K562 (cell line): ENCODE data around the gene UQCRC1. TPM values are rescaled to one million over a fixed set of nuclear protein-coding genes. Genes with fewer than 3 reads are reported as not detected.

Source experiments
- CHD7 ChIP-seq: fragments of 200-600 bp; sonication (generic); IDR thresholded peaks from one replicate; pipeline ENCODE4 v1.6.1; 2012; ENCODE audit warnings: mild to moderate bottlenecking, low read depth, low read length, inconsistent platforms
- GTF2F1 ChIP-seq: IDR thresholded peaks from 2 replicates; pipeline ENCODE4 v1.6.1; 2011; ENCODE audit warnings: low read depth, low read length, improper control_type of control experiment
- HDAC2 ChIP-seq: fragments of 450-650 bp; IDR thresholded peaks from 2 replicates; pipeline ENCODE4 v1.6.1; 2016; ENCODE audit warnings: mild to moderate bottlenecking
- RBBP5 ChIP-seq: fragments of 200-600 bp; sonication (generic); IDR thresholded peaks from 2 replicates; pipeline ENCODE4 v1.6.1; 2012; ENCODE audit warnings: borderline replicate concordance, mild to moderate bottlenecking, low read length, control low read depth, inconsistent platforms; ENCODE audit not compliant: insufficient read depth, poor library complexity, severe bottlenecking
- SP2 ChIP-seq: IDR thresholded peaks from 2 replicates; pipeline ENCODE4 v1.6.1; 2011; ENCODE audit warnings: mild to moderate bottlenecking, low read depth, low read length, moderate library complexity; ENCODE audit not compliant: poor library complexity, severe bottlenecking; ENCODE audit errors: extremely low read depth
- TAF9B ChIP-seq: fragments of 450-650 bp; IDR thresholded peaks from 2 replicates; pipeline ENCODE4 v1.6.1; 2018; ENCODE audit warnings: mild to moderate bottlenecking; ENCODE audit not compliant: partially characterized antibody
- TBP ChIP-seq: optimal IDR thresholded peaks from 2 replicates; pipeline ENCODE3; 2011; ENCODE audit warnings: low read depth, low read length, improper control_type of control experiment
- ZNF239 ChIP-seq: fragments of 250-450 bp; sonication (Bioruptor Pico); IDR thresholded peaks from 2 replicates; pipeline ENCODE4 v1.4.0; 2020; ENCODE audit warnings: mild to moderate bottlenecking
- polyA plus RNA-seq, 8 experiments: library from polyadenylated mRNA; depleted of rRNA in 4 of 8; stranded (reverse) in 5 of 8; unstranded in 3 of 8; fragments of >200 nt; fragmentation: Nextera tagmentation in 2 of 8; fragmentation: Illumina TruSeq in 1 of 8; extraction: Ambion mirVana in 2 of 8; extraction: Trizol in 1 of 8; gene quantifications; 2 replicates each; pipeline versions ENCODE4 v1.2.1 to v1.2.3, GENCODE V29; 2011 to 2014; ENCODE audit warnings: inconsistent platforms in 1 of 8, missing spikeins in 1 of 8
- total RNA-seq, 7 experiments: library from RNA; depleted of rRNA in 6 of 7; stranded (reverse); fragments of >200 nt in 6 of 7; fragmentation: Illumina TruSeq in 2 of 7; extraction: Trizol in 2 of 7; gene quantifications; 2 replicates each; pipeline versions ENCODE4 v1.2.1 to v1.2.3, GENCODE V29; 2011 to 2021; ENCODE audit warnings: low replicate concordance in 1 of 7
- TF ChIP-seq, protein P1 (sequence below): fragments of 450-650 bp; IDR thresholded peaks from 2 replicates; pipeline ENCODE4 v1.6.1; 2018; ENCODE audit warnings: mild to moderate bottlenecking, low read depth; ENCODE audit not compliant: partially characterized antibody
- TF ChIP-seq, protein P2 (sequence below): sonication (generic); formaldehyde crosslinking; IDR thresholded peaks from 2 replicates; pipeline ENCODE4 v1.9.0; 2022; ENCODE audit warnings: mild to moderate bottlenecking, missing genetic modification reagents
- TF ChIP-seq, protein P3 (sequence below): sonication (generic); formaldehyde crosslinking; IDR thresholded peaks from 2 replicates; pipeline ENCODE4 v1.8.0; 2023; ENCODE audit warnings: mild to moderate bottlenecking, missing genetic modification reagents

Gene UQCRC1
- total and polyA plus RNA-seq, 9 of the 15 experiments (the other 6 are each of a cell fraction or from before 2014, with no cell fraction given), result 125 to 424 (median 268) TPM

DNA sequence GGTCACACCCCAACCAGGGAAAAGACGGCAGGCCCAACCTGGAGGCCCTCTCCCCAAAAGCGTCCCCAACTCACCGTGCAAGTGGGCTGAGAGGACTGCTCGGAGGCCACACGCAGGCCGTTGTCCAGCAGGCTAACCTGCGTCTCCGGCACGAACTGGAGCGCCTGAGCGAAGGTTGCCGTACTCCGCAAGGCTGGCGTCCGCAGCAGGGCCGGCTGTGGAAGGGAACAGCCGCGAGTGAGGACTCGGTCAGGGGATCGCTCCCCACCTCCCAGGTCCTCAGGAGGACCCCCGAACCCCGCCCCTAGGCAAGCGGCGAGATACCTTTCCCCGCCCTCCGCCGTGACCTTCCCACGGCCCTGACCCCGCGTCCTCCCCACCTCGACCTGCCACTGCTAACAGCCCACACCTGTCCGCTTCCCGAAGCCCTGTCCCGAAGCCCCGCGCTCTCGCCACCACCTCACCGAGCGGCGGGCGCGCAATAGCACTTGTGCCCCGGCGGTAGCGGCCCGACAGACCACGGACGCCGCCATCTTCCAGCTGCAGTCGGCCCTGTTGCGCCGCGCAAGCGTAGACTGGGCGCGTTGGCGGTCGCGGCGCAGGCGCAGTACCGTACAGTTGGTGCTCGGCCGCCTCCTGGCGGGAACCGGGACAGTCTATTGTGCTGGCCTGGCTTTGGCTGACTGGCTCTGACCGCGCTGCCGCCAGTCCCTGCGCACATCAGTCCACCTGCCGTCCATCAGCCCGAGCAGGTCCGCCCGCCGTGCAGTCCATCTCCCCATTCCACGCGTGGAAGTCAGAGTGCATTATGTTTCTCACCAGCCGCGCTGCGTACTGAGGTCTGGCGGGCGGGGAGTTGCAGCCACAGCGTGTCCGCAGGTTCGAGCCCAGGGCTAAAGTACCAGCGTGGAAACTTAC is at the start of gene UQCRC1 (continued):
- TF ChIP-seq CHD7, result no peak
- TF ChIP-seq, protein P1, sequence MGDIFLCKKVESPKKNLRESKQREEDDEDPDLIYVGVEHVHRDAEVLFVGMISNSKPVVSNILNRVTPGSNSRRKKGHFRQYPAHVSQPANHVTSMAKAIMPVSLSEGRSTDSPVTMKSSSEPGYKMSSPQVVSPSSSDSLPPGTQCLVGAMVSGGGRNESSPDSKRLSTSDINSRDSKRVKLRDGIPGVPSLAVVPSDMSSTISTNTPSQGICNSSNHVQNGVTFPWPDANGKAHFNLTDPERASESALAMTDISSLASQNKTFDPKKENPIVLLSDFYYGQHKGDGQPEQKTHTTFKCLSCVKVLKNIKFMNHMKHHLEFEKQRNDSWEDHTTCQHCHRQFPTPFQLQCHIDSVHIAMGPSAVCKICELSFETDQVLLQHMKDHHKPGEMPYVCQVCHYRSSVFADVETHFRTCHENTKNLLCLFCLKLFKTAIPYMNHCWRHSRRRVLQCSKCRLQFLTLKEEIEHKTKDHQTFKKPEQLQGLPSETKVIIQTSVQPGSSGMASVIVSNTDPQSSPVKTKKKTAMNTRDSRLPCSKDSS, result no peak
- no peak for TF ChIP-seq GTF2F1
- no peak for TF ChIP-seq SP2
- TF ChIP-seq TBP, result peak; percentile 77
- peak; percentile 97 for TF ChIP-seq RBBP5
- TF ChIP-seq HDAC2, result no peak
- TF ChIP-seq, protein P2, sequence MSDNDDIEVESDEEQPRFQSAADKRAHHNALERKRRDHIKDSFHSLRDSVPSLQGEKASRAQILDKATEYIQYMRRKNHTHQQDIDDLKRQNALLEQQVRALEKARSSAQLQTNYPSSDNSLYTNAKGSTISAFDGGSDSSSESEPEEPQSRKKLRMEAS (CRISPR knock-in tag), result peak; percentile 58
- TF ChIP-seq, protein P3, sequence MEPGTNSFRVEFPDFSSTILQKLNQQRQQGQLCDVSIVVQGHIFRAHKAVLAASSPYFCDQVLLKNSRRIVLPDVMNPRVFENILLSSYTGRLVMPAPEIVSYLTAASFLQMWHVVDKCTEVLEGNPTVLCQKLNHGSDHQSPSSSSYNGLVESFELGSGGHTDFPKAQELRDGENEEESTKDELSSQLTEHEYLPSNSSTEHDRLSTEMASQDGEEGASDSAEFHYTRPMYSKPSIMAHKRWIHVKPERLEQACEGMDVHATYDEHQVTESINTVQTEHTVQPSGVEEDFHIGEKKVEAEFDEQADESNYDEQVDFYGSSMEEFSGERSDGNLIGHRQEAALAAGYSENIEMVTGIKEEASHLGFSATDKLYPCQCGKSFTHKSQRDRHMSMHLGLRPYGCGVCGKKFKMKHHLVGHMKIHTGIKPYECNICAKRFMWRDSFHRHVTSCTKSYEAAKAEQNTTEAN (CRISPR knock-in tag), result no peak
- TF ChIP-seq ZNF239, result no peak
- TF ChIP-seq TAF9B, result peak; percentile 85
